HEK293 (cell line): Measurements from ENCODE around the gene LMNTD2.

ENCODE experiments used
- CTCF ChIA-PET: fragments of 350-600 bp; formaldehyde crosslinking; extraction: SDS; loops from one replicate; lab custom pipeline; 2021; ENCODE audit warnings: antibody characterized with exemption; lab: Yijun Ruan, JAX
- POLR2A ChIA-PET: fragments of 300-600 bp; formaldehyde crosslinking; extraction: SDS; loops from one replicate; lab custom pipeline; 2020; ENCODE audit warnings: antibody characterized with exemption, inconsistent platforms; lab: Yijun Ruan, JAX
- H3K27ac ChIP-seq: fragments of 200-500 bp; sonication (Bioruptor generic); 2 replicates; pipeline ENCODE4 v1.5.1; 2014; ENCODE audit warnings: low read depth, low read length, control low read depth, inconsistent platforms; ENCODE audit errors: extremely low read depth
- H3K36me3 ChIP-seq, 2 experiments: fragments of 200-500 bp in 1 of 2; sonication (Bioruptor generic) in 1 of 2; 1 replicate in 1 of 2; 2 replicates in 1 of 2; pipeline ENCODE4 v1.5.1; 2014 to 2017; ENCODE audit warnings: inconsistent platforms in 2 of 2, low read length in 2 of 2; ENCODE audit not compliant: control insufficient read depth in 2 of 2, insufficient read depth in 1 of 2
- H3K4me1 ChIP-seq: fragments of 200-500 bp; sonication (Bioruptor generic); 2 replicates; pipeline ENCODE4 v1.5.1; 2014; ENCODE audit warnings: mild to moderate bottlenecking, low read length, inconsistent platforms; ENCODE audit not compliant: control insufficient read depth, insufficient read depth
- H3K4me3 ChIP-seq: 2 replicates; pipeline ENCODE4 v1.5.1; 2011; ENCODE audit warnings: low read depth, mild to moderate bottlenecking, control low read depth, low read length, moderate library complexity
- H3K9me3 ChIP-seq: fragments of 200-500 bp; sonication (Bioruptor generic); 2 replicates; pipeline ENCODE4 v1.5.1; 2014; ENCODE audit warnings: low read depth, low read length, inconsistent platforms; ENCODE audit not compliant: control insufficient read depth, insufficient read depth
- KLF8 ChIP-seq: fragments of 450-650 bp; formaldehyde crosslinking; IDR thresholded peaks from 2 replicates; pipeline ENCODE4 v1.5.1; 2016; ENCODE audit warnings: missing biosample characterization, missing genetic modification characterization
- MYNN ChIP-seq: fragments of 450-650 bp; formaldehyde crosslinking; IDR thresholded peaks from 2 replicates; pipeline ENCODE4 v1.5.1; 2016; ENCODE audit warnings: missing biosample characterization, missing genetic modification characterization, borderline replicate concordance
- MZF1 ChIP-seq: fragments of 450-650 bp; formaldehyde crosslinking; IDR thresholded peaks from 2 replicates; pipeline ENCODE4 v1.5.1; 2017; ENCODE audit warnings: missing biosample characterization, missing genetic modification characterization, borderline replicate concordance
- REPIN1 ChIP-seq: fragments of 450-650 bp; formaldehyde crosslinking; IDR thresholded peaks from 2 replicates; pipeline ENCODE4 v1.5.1; 2017; ENCODE audit warnings: missing biosample characterization, missing genetic modification characterization, low read depth
- SCRT2 ChIP-seq: fragments of 450-650 bp; formaldehyde crosslinking; IDR thresholded peaks from 2 replicates; pipeline ENCODE4 v1.5.1; 2016; ENCODE audit warnings: missing biosample characterization, missing genetic modification characterization
- SP3 ChIP-seq: fragments of 450-650 bp; formaldehyde crosslinking; IDR thresholded peaks from 2 replicates; pipeline ENCODE4 v1.5.1; 2016; ENCODE audit warnings: missing biosample characterization, missing genetic modification characterization
- ZFP41 ChIP-seq: fragments of 450-650 bp; formaldehyde crosslinking; IDR thresholded peaks from 2 replicates; pipeline ENCODE4 v1.5.1; 2016; ENCODE audit warnings: missing biosample characterization, missing genetic modification characterization, borderline replicate concordance
- ZNF132 ChIP-seq: fragments of 450-650 bp; formaldehyde crosslinking; IDR thresholded peaks from 2 replicates; pipeline ENCODE4 v1.5.1; 2017; ENCODE audit warnings: missing biosample characterization, missing genetic modification characterization, borderline replicate concordance
- ZNF146 ChIP-seq: fragments of 450-650 bp; formaldehyde crosslinking; IDR thresholded peaks from 2 replicates; pipeline ENCODE4 v1.5.1; 2016; ENCODE audit warnings: missing biosample characterization, missing genetic modification characterization
- ZNF174 ChIP-seq: fragments of 450-650 bp; formaldehyde crosslinking; IDR thresholded peaks from 2 replicates; pipeline ENCODE4 v1.5.0; 2017; ENCODE audit warnings: missing biosample characterization, mild to moderate bottlenecking, missing genetic modification characterization
- ZNF239 ChIP-seq: fragments of 450-650 bp; formaldehyde crosslinking; IDR thresholded peaks from 2 replicates; pipeline ENCODE4 v1.5.1; 2016; ENCODE audit warnings: missing biosample characterization, missing genetic modification characterization
- ZNF324 ChIP-seq: fragments of 450-650 bp; formaldehyde crosslinking; IDR thresholded peaks from 2 replicates; pipeline ENCODE4 v1.5.1; 2016; ENCODE audit warnings: missing biosample characterization, missing genetic modification characterization
- ZNF423 ChIP-seq: fragments of 450-650 bp; formaldehyde crosslinking; IDR thresholded peaks from 2 replicates; pipeline ENCODE4 v1.5.1; 2016; ENCODE audit warnings: missing biosample characterization, missing genetic modification characterization
- ZNF514 ChIP-seq: fragments of 450-650 bp; formaldehyde crosslinking; IDR thresholded peaks from 2 replicates; pipeline ENCODE4 v1.5.1; 2016; ENCODE audit warnings: missing biosample characterization, missing genetic modification characterization
- ZNF549 ChIP-seq: fragments of 450-650 bp; IDR thresholded peaks from 2 replicates; pipeline ENCODE4 v1.5.1; 2018; ENCODE audit warnings: missing biosample characterization, missing genetic modification characterization, mild to moderate bottlenecking, inconsistent platforms, moderate library complexity
- ZNF561 ChIP-seq: fragments of 450-650 bp; IDR thresholded peaks from 2 replicates; pipeline ENCODE4 v1.5.1; 2018; ENCODE audit warnings: missing biosample characterization, missing genetic modification characterization, borderline replicate concordance
- ZNF585B ChIP-seq: fragments of 450-650 bp; formaldehyde crosslinking; IDR thresholded peaks from 2 replicates; pipeline ENCODE4 v1.5.1; 2016; ENCODE audit warnings: missing biosample characterization, missing genetic modification characterization
- ZNF776 ChIP-seq: fragments of 450-650 bp; formaldehyde crosslinking; IDR thresholded peaks from 2 replicates; pipeline ENCODE4 v1.5.0; 2017; ENCODE audit warnings: missing biosample characterization, missing genetic modification characterization, borderline replicate concordance
- TF ChIP-seq, protein P1 (sequence below): fragments of 450-650 bp; IDR thresholded peaks from 2 replicates; pipeline ENCODE4 v1.5.1; 2018; ENCODE audit warnings: missing biosample characterization, missing genetic modification characterization
- TF ChIP-seq, protein P2 (sequence below): fragments of 450-650 bp; formaldehyde crosslinking; IDR thresholded peaks from 2 replicates; pipeline ENCODE4 v1.5.1; 2016; ENCODE audit warnings: missing biosample characterization, missing genetic modification characterization
- TF ChIP-seq, protein P3 (sequence below): fragments of 450-650 bp; formaldehyde crosslinking; IDR thresholded peaks from 2 replicates; pipeline ENCODE4 v1.5.1; 2016; ENCODE audit warnings: missing biosample characterization, missing genetic modification characterization
- TF ChIP-seq, protein P4 (sequence below): fragments of 450-650 bp; formaldehyde crosslinking; IDR thresholded peaks from 2 replicates; pipeline ENCODE4 v1.5.0; 2017; ENCODE audit warnings: missing biosample characterization, missing genetic modification characterization, borderline replicate concordance
- TF ChIP-seq, protein P5 (sequence below): fragments of 450-650 bp; formaldehyde crosslinking; IDR thresholded peaks from 2 replicates; pipeline ENCODE4 v1.5.1; 2017; ENCODE audit warnings: missing biosample characterization, missing genetic modification characterization
- TF ChIP-seq, protein P6 (sequence below): fragments of 450-650 bp; formaldehyde crosslinking; IDR thresholded peaks from 2 replicates; pipeline ENCODE4 v1.5.1; 2016; ENCODE audit warnings: missing biosample characterization, missing genetic modification characterization
- TF ChIP-seq, protein P7 (sequence below): IDR thresholded peaks from 2 replicates; pipeline ENCODE4 v1.6.1; 2011; ENCODE audit warnings: mild to moderate bottlenecking, low read depth, low read length, borderline replicate concordance

The LMNTD2 gene

DNA sequence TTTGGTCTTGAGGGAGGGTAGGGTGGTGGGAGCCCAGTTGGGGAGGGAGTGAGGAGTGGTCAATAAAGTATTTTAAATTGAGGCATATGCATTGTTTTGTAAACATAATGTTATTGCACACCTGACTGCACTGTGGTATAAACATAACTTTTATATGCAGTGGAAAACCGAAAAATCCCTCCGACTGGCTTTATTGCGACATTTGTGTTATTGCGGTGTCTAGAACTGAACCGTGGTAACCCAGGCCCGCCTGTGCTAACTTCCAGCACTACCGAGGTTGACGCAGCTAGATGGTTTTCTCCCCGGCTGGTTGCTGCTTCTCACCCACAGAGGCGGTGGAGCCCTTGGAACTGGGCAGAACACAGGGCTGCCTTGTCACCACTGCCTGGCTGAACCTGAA lies 45.9 kb downstream of the LMNTD2 start (continued):
- no peak for TF ChIP-seq ZNF561 (tag by site-specific recombination)
- TF ChIP-seq ZNF549 (tag by site-specific recombination) = no peak
- no peak for TF ChIP-seq KLF8 (tag by site-specific recombination)
- TF ChIP-seq, protein P1, sequence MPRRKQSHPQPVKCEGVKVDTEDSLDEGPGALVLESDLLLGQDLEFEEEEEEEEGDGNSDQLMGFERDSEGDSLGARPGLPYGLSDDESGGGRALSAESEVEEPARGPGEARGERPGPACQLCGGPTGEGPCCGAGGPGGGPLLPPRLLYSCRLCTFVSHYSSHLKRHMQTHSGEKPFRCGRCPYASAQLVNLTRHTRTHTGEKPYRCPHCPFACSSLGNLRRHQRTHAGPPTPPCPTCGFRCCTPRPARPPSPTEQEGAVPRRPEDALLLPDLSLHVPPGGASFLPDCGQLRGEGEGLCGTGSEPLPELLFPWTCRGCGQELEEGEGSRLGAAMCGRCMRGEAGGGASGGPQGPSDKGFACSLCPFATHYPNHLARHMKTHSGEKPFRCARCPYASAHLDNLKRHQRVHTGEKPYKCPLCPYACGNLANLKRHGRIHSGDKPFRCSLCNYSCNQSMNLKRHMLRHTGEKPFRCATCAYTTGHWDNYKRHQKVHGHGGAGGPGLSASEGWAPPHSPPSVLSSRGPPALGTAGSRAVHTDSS (tag by site-specific recombination) = no peak
- TF ChIP-seq, protein P2, sequence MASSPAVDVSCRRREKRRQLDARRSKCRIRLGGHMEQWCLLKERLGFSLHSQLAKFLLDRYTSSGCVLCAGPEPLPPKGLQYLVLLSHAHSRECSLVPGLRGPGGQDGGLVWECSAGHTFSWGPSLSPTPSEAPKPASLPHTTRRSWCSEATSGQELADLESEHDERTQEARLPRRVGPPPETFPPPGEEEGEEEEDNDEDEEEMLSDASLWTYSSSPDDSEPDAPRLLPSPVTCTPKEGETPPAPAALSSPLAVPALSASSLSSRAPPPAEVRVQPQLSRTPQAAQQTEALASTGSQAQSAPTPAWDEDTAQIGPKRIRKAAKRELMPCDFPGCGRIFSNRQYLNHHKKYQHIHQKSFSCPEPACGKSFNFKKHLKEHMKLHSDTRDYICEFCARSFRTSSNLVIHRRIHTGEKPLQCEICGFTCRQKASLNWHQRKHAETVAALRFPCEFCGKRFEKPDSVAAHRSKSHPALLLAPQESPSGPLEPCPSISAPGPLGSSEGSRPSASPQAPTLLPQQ (tag by site-specific recombination) = no peak
- no peak for TF ChIP-seq MZF1

DNA sequence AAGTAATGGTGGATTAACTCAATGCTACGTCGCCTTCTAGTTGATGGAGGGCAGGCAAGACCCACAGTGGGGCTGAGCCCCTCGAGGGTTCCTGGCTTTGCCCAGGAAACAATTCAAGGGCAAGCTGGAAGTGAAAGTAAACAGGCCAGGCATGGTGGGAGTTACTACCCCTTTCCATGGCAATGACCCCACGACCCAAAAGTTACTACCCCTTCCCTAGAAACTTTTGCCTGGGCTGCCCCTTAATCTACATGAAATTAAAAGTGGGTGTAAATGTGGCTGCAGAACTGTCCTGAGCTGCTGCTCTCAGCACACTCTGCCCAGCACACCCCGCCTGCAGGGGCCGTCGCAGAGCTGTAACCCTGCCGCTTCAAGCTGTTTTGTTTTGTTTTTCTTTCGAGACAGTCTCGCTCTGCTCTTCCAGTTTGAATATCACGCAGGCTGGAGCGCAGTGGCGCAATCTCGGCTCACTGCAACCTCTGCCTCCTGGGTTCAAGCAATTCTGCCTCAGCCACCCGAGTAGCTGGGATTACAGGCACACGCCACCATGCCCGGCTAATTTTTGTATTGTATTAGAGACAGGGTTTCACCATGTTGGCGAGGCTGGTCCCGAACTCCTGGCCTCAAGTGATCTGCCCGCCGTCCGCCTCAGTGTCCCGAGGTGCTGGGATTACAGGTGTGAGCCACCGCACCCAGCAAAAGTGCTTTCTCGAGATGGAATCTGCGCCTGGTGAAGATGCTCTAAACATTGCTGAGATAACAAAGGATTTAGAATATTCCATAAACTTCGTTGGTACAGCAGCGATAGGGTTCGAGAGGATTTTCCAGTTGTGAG lies 47.6 kb downstream of the LMNTD2 start:
- Histone ChIP-seq H3K9me3 (no peaks in the 10 kb centered on the region), H3K4me1 (no peaks in the 10 kb centered on the region), H3K36me3 (peaks cover 0 to 21% of the 10 kb centered on the region in 2 experiments; a peak in 1 of 3 replicates), H3K27ac (no peak overlapping the region), H3K4me3 (no peak overlapping the region)
- ChIA-PET POLR2A (no interaction called here), CTCF (interaction anchor here (0.7 to 1.1 kb wide), 2 partner anchors 65 to 238 kb away, joined by 3 to 4 read pairs; no protein-coding TSS in a partner anchor)
- TF ChIP-seq ZNF585B (tag by site-specific recombination) (no peak), ZFP41 (no peak), ZNF514 (tag by site-specific recombination) (no peak), ZNF239 (tag by site-specific recombination) (no peak), REPIN1 (tag by site-specific recombination) (no peak), ZNF776 (no peak), ZNF146 (tag by site-specific recombination) (no peak), ZNF174 (tag by site-specific recombination) (no peak), SCRT2 (tag by site-specific recombination) (no peak), ZNF423 (no peak), ZNF324 (tag by site-specific recombination) (no peak), MYNN (no peak), SP3 (no peak), ZNF132 (no peak)
- TF ChIP-seq, protein P3, sequence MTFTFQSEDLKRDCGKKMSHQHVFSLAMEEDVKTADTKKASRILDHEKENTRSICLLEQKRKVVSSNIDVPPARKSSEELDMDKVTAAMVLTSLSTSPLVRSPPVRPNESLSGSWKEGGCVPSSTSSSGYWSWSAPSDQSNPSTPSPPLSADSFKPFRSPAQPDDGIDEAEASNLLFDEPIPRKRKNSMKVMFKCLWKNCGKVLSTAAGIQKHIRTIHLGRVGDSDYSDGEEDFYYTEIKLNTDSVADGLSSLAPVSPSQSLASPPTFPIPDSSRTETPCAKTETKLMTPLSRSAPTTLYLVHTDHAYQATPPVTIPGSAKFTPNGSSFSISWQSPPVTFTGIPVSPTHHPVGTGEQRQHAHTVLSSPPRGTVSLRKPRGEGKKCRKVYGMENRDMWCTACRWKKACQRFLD (tag by site-specific recombination) = no peak
- TF ChIP-seq, protein P4, sequence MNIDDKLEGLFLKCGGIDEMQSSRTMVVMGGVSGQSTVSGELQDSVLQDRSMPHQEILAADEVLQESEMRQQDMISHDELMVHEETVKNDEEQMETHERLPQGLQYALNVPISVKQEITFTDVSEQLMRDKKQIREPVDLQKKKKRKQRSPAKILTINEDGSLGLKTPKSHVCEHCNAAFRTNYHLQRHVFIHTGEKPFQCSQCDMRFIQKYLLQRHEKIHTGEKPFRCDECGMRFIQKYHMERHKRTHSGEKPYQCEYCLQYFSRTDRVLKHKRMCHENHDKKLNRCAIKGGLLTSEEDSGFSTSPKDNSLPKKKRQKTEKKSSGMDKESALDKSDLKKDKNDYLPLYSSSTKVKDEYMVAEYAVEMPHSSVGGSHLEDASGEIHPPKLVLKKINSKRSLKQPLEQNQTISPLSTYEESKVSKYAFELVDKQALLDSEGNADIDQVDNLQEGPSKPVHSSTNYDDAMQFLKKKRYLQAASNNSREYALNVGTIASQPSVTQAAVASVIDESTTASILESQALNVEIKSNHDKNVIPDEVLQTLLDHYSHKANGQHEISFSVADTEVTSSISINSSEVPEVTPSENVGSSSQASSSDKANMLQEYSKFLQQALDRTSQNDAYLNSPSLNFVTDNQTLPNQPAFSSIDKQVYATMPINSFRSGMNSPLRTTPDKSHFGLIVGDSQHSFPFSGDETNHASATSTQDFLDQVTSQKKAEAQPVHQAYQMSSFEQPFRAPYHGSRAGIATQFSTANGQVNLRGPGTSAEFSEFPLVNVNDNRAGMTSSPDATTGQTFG = no peak
- TF ChIP-seq, protein P5, sequence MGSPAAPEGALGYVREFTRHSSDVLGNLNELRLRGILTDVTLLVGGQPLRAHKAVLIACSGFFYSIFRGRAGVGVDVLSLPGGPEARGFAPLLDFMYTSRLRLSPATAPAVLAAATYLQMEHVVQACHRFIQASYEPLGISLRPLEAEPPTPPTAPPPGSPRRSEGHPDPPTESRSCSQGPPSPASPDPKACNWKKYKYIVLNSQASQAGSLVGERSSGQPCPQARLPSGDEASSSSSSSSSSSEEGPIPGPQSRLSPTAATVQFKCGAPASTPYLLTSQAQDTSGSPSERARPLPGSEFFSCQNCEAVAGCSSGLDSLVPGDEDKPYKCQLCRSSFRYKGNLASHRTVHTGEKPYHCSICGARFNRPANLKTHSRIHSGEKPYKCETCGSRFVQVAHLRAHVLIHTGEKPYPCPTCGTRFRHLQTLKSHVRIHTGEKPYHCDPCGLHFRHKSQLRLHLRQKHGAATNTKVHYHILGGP (tag by site-specific recombination) = no peak
- TF ChIP-seq, protein P6, sequence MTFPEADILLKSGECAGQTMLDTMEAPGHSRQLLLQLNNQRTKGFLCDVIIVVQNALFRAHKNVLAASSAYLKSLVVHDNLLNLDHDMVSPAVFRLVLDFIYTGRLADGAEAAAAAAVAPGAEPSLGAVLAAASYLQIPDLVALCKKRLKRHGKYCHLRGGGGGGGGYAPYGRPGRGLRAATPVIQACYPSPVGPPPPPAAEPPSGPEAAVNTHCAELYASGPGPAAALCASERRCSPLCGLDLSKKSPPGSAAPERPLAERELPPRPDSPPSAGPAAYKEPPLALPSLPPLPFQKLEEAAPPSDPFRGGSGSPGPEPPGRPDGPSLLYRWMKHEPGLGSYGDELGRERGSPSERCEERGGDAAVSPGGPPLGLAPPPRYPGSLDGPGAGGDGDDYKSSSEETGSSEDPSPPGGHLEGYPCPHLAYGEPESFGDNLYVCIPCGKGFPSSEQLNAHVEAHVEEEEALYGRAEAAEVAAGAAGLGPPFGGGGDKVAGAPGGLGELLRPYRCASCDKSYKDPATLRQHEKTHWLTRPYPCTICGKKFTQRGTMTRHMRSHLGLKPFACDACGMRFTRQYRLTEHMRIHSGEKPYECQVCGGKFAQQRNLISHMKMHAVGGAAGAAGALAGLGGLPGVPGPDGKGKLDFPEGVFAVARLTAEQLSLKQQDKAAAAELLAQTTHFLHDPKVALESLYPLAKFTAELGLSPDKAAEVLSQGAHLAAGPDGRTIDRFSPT (tag by site-specific recombination) = no peak
- TF ChIP-seq, protein P7, sequence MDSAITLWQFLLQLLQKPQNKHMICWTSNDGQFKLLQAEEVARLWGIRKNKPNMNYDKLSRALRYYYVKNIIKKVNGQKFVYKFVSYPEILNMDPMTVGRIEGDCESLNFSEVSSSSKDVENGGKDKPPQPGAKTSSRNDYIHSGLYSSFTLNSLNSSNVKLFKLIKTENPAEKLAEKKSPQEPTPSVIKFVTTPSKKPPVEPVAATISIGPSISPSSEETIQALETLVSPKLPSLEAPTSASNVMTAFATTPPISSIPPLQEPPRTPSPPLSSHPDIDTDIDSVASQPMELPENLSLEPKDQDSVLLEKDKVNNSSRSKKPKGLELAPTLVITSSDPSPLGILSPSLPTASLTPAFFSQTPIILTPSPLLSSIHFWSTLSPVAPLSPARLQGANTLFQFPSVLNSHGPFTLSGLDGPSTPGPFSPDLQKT = no peak
